OCI-LY1 (cell line): ENCODE data around the gene LRP8.

Experiments used
- CTCF ChIP-seq: fragments of 200-600 bp; sonication (generic), shearing (Covaris generic); IDR thresholded peaks from 2 replicates; pipeline ENCODE4 v1.5.1; 2017; ENCODE audit warnings: mild to moderate bottlenecking, antibody characterized with exemption, low read length, moderate library complexity, mixed read lengths
- EZH2 ChIP-seq: fragments of 200-600 bp; sonication (generic), shearing (Covaris generic); IDR thresholded peaks from 2 replicates; pipeline ENCODE4 v1.8.0; 2017; ENCODE audit warnings: borderline replicate concordance, mixed run types, mild to moderate bottlenecking, antibody characterized with exemption, low read length, moderate library complexity, mixed read lengths

GRCh38 chr1:53292690-53293089 lies 35.2 kb downstream of the LRP8 start:
- TF ChIP-seq EZH2 (no peak), CTCF (no peak)
